GM19372 (cell line): ENCODE measurements around the gene ZNF189.

ENCODE experiments used
- ATAC-seq: cut with Tn5 transposase; IDR thresholded peaks from one replicate; pipeline ENCODE4 v1.9.1; 2021; ENCODE audit warnings: mild to moderate bottlenecking, low read depth, moderate library complexity; ENCODE audit not compliant: unreplicated experiment

The ZNF189 gene

DNA sequence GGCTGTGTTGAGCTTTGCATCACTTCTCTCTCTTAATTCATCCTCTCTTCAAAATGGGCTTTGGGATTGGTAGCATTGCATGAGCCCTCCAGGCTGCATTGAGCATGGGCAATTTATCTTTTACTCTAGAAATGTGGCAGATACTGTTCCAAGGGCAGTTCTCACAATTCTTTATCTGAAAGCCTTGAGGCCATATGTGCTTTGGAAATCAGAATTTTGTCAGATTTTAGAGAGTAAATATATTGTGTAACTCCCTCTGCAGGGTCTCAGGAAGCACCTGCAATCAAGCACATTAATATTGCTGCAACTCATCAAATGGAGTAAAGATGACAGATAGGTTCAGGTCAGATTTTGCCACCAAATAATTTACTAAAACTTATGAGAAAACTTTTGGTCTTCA is 19.3 kb downstream of the ZNF189 start:
- no peak for ATAC-seq

DNA sequence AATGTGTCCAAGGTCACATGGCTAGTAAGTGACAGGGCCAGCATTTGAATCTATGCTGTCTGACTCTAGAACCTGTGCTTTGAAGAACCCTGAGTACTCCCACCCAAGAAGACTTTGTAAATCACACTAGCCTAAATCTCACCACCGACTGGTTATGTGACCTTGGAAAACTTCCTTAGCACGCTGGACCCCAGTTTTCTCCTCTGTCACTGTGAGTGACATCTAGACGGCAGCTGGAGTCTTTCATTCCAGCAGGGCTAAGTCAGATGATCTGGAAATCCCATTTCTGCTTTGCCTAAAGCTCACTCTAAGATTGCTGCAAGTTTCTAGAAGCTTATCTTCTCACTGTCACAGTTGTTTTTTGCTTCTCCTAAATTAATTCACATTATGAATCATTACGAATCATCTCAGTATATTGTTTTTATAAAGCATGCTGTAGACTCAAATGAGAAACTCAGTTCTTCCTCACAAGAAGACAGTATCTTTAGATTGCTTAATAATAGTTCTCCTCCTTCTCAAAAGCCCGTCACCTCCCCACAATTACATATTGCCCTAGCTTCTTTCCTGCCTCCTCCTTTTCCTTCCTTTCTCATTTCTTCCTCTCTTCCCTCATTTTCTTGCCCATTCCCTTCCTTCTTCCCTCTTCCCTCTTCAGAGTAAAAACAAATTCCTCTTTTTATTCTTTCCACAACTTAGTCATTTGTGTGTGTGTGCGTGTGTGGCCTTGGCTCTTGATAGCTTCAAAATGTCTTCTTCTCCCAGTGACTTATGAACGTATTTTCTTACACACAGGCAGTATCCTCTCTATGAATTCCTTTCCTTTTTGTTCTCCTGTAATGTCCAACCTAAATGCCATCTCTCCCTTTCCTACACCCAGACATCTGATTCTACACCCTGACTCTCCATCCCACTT is 20.1 kb downstream of the ZNF189 start:
- no peak for ATAC-seq

DNA sequence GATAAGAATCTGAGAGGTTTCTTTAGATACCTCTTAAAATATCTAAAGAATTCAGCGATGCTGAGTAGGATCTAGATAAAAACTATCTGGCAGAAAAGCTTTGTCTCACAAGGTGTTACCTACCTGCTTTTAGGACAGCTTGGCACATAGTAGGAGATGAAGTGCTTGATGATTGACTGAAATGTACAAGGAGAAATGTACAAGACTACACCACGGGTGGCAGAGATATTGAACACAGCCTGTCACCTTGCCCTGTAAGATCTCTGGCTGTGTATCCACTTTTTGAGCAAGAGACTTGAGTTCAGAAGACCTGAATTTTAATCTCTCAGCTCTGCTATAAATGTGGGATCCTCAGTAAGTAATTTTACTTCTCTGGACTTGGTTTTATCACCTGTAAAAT is 21.2 kb downstream of the ZNF189 start:
- no peak for ATAC-seq

DNA sequence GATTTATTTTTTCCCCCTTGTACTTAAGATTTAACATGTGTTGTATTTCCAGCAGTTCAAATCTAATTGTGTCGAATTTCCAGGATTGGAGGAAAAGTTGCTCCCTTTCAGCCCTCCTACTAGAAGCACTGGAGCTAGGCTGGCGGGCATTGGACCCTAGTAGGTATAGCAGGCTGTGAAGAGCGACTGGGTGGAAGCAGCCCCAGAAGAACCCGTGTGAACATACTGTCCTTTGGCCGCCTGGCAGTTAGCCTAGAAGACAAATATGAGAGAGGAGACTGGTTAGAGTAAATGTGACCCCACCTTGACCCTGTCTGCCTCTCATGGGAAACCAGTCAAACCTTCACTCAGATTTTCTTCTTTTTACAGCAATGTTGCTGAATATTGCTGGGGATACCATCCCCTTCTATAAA is 23.0 kb downstream of the ZNF189 start:
- ATAC-seq, result no peak

DNA sequence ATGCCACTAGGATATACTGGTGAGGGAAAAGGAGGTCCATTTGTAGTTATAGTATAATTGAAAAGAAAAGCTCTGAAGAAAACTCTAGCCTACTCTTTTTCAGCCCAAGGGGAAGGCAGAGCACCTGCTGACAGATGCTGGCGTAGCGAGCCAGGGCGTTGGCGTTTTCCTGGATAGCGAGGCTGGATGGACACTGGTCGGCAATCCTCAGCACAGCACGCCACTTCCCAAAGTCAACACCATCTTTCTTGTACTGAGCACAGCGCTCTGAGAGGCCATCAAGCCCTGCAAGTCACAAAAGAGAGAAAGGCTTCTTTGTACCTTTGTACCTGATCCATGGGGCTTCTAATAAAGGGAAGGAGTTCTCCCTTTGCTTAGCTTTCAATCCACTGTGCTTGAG is 28.7 kb downstream of the ZNF189 start:
- ATAC-seq, result no peak

DNA sequence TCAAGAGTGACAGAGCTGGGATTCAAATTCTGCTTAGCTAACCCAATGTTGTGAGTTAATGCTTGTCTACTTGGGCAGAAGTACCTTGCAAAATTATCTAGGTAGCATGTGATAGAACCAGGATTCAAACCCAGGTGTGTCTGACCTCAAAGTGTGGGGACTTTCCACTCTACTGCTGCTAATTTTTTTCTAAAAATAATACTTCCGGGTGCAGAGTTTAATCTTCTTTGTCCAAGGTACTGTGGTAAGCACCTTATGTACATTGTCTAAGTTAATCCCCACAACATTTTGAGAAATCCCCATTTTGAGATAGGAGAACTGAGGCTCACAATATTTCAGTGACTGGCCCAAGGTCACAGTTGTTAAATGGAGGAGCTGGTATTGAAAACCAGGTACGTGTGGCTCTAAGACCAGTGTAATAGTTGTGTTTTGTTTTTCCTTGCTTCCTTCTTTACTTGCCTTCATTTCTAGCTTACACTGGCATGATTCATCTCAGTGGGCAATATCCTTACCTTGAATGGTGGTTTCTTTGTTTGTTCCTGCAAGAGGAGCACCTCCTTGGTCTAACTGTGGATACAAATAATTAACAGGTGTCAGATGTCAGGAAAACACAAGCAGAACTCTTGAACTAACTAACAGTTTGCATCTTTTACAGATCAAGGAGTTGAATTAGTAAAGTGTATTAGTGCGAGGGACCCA is 29.5 kb downstream of the ZNF189 start:
- peak; percentile 60 for ATAC-seq

DNA sequence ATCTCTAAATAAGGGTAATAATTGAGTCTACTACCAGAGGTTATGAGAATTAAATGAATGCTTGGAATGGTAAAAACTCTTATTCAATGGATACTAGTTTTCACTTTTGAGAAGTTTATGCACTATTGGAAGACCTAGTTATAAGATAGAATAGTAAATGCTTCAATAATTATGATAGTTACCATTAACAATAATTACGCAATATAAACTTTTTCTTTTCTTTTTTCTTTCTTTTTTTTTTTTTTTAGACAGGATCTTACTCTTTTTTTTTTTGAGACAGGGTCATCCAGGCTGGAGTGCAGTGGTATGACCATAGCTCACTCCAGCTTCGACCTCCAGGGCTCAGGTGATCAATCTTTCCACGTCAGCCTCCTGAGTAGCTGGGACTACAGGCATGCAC is 30.3 kb downstream of the ZNF189 start:
- no peak for ATAC-seq

DNA sequence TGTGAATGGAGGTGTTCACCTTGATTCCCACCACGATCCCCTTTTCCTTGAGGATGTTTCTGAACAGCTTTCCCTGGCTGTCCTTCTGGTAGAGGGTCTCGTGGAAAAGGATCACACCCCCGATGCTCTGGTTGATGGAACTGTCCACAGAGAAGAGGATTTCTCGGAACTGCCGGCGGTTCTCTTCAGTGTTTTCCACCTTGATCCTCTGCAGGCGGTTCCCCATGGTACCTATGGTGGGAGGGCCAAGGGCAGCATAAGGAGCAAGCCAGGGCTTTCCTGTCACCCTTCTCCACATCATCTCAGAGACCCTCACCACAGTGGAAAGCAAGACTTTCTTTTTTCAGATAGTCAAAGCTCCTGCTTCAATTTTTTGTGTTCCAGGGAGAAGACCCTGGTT is 31.1 kb downstream of the ZNF189 start:
- no peak for ATAC-seq

DNA sequence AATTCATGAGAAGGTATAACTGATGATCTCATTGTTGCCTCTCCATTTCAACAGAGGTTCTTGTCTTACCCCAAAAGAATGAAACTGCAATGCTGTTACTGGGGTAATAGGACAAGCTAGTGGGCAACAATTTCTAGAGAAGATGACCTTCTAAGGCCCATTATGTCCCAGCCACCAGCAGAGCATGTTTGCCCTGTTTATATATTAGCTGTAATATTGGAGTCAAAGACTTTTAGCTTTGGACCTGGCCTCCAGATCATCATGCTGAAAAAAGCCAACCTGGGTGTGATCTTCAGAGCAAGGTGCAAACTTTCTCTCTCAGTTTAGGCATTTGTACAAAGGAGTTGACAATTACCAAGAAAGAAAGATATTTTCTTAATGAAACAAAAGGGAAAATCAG is 33.5 kb downstream of the ZNF189 start:
- ATAC-seq, result no peak

DNA sequence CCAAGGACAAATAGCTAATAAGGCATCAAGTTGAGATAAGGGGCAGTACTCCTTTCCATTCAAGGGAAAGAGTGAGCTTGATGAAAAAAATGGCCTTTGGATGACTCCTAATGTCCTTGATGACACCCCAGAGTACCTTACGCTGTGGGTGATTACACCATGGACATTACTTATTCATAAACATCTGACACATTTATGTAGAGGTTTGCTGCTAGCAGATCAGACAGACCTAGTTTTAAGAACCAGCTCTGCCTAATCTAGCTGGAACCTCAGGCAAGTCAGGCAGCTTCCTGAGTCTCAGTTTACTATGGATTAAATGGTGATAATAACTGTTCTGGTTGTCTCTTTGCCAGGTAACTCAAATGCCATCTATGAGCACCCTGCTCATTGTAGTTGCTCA is 34.1 kb downstream of the ZNF189 start:
- ATAC-seq, result no peak

DNA sequence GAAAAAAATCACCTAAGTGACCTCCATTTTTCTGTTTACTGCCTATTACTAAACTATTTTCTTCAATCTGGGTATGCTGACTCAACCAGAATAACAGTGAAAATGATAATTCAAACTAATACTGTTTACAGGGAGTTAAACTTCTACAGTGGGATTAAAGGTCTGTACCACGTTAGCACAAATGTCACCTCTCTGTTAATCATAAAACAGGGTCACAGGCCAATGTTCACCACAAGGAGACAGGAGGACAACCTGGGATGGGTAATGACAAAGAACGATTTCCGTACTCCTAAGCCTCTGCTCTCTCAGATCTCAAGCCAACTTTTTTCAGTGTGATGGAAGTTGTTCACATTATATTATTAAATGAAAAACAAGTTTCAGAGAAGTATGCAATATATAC is 34.6 kb downstream of the ZNF189 start:
- ATAC-seq, result no peak

DNA sequence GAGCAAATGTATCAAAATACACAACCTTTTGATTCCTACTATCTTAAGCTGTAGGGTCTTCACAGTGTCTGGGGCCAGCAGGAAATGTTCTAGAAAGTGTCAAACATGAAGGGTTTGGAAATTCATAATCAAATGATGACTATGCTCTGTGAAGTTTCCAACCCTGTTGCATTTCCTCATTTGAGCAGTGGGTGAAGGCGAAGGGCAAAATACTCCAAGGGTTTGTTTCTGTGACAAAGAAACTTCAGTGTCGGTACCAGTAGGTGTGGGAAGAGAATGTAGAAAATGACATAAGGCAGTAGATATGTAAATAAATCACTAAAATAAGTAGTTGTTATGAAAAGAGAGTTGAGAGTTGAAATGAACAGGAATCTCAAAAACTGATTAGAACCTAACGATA is 36.3 kb downstream of the ZNF189 start:
- no peak for ATAC-seq

DNA sequence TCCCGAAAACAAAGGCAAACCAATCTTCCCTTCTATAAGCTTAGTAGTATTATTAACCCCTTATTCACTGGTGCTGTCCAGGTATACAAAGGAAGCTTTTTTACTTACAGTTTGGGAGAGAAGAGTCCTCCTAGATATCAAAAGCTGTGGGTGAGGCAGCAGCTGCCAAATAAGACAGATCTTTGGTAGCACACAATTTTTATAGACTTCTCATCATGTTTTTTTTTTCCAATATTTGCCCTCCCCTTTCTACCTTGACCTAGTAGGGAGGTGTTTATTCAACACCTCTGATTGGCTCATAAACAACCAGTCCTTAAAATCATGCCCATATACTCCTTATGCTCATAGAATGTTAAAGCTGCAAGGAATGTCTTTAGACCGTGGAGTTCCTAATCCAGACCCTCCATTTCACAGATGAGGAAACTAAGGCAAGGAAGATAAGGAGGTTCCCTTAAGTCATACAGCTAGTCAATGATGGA is 37.0 kb downstream of the ZNF189 start, which contains the start of gene ALDOB:
TSS of gene ALDOB (minus strand) at position 174 of the 479 bp plus-strand sequence. CDS start 4,887 bp downstream, outside the sequence.
- ATAC-seq, result no peak

DNA sequence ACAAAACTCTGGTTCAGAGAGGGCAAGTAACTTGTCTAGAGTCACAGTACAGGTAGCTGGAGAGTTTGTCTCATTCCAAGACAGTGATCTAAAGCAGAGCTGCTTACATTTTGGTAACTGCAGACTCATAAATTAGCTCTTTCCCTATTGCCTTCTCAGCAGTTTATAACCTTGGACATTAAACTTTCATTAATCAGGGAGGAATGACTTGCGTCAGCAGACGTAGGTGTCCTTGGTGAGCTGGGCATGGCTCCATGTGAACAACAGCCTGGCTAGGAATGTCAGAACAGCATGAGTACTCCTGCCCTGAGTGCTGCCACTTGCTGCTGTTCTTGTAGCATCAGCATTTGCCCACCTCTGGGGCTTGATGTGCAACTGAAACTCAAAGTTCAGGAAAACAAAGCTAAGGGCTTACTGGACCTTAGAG is 39.2 kb downstream of the ZNF189 start:
- ATAC-seq, result no peak

DNA sequence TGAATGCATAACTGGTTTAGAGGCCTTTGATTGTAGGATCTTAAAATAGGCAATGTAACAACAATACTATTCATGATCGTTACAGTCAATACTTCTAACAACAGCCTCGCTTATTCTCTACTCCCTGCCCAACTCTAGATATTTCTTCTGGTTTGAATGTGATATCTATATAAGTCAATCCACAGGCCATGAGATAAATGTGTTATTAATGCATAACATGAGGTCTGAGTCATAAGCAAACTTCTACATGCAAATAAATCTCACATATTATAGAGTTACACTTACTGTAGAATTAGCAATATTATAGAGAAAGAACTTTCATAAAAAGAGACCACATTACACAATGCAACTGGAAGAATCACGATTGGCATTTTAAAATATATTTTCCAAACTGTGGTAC is 39.9 kb downstream of the ZNF189 start:
- ATAC-seq, result no peak

DNA sequence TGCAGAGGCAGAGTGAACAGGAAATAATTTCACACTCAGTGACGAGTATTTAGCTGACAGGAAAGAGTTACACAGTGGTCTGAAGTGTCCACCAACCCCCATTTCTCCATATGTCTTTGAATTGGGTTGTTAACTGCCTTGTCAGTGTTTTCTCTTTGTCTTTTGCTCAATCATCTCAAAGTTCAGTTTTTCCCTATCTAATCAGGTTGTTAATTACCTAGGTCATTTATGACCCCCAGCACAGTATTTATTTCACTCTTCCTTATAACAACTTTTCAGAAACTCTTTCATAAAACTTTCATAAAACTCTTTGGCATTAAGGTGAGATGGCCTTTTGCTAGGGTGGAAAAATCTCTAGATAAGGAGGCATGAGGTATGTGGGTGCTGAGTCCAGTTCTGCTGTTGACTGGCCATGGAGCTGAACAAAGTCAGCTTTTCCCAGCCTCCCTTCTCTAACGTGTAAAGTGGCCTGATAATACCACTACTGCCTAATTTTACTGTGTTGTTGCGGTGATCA is 42.1 kb downstream of the ZNF189 start:
- no peak for ATAC-seq

DNA sequence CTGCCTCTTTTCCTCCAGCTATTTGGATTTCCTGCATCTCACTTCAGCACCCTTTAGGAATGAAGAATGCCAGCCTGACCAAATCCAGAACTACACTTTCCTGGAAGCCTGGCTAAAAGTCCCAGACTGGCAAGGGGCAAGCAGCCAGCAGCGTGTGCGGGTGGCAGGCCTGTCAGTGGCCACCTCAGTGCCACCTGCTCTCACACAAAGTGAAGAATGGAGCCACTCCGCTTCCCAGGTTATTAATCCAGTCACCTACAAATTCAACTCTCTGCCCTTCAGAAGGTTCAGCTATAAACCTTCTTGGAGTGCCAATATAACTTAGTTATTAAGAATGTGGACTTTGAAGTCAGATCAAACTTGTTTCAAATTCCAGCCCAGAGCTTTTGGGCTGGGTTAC is 43.7 kb downstream of the ZNF189 start:
- no peak for ATAC-seq

DNA sequence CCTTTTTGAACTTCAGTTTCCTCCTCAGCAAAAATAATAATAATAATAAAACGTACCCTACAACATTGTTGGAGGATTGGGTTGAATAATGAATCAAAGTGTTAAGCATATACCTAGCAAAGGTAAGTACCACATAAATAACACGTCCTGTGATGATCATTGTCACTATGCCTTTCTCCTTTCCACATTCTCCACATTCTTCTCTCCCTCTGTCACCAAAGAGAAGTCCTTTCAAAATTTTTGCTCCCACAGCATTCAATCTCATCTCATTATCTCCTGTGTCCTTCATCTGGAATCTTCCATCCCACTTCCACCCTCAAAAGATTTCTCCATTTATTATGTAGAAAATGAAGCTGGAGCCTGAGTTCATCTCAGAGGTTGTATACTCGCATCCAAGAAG is 44.1 kb downstream of the ZNF189 start:
- ATAC-seq, result no peak

DNA sequence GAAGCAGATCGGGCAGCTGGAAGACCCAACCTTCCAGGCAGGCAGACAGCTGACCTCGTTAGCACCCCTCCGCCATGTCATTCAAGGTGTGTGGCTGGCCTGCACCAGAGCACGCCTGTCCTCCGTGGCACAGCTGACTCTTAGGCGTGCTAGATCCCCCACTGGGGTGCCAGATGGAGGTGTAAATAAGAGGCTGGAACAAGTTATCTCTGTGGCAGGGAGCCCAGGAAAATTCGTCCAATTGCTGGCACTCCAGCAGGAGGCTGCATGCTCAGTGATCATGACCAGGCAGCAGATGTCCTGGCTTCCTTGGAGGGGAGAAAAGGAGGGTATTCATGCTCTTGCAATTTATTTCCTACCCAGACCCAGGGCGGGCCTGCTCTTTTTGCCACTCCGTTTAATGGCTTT is 44.7 kb downstream of the ZNF189 start:
- ATAC-seq, result no peak

DNA sequence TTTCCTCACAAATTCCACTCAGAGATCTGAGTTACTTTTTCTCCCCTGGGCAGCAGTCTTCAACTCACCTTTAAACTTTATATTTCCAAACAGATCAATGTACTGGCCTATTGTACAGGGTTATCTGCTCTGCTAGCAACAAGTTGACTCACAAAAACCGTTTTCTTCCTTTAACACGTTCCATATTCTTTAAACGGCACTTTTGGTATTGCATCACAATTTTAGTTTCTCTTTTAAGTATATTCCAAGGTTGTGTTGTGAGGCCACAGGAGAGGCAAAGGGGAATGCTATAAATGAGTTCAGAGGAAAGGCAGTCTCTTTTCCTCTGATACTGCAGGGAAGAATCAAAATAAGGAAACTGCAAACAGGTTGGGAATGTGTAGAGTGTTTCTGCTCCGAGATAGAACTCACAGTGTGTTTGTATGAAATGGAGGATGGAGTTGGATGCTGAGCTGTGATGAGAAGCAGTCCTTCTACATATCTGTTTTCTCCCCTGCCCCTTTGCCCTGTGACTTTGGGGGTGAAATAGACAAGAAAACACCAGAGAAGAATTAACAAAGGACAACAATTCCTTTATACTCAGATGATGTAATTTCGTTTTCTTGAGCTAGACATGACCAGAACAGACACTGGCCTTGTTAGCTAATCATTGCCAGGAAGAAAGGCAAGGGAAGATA is 46.8 kb downstream of the ZNF189 start:
- no peak for ATAC-seq

DNA sequence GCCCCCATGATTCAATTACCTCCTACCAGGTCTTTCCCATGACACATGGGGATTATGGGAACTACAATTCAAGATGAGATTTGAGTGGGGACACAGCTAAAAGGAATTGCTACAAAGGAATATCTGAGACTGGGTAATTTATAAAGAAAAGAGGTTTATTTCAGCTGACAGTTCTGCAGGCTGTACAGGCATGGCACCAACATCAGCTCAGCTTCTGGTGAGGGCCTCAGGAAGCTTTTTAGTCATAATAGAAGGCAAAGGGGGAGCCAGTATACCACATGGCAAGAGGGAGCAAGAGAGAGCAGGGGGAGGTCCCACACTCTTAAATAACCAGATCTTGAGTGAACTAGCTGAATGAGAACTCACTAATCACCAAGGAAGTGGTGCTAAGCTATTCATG is 48.1 kb downstream of the ZNF189 start:
- no peak for ATAC-seq
